Esophagus muscularis mucosa (tissue), 4 donors: ENCODE data around the gene NFKBIL1.

Source experiments
- CTCF ChIP-seq, 3 experiments: fragments of 200-600 bp in 2 of 3; fragments of 450-650 bp in 1 of 3; sonication (generic) in 2 of 3; IDR thresholded peaks; one replicate each; pipeline ENCODE4 v1.5.1; 2017 to 2019; ENCODE audit warnings: antibody characterized with exemption in 3 of 3, mild to moderate bottlenecking in 2 of 3, moderate library complexity in 1 of 3
- EP300 ChIP-seq: sonication (generic); formaldehyde crosslinking; IDR thresholded peaks from one replicate; pipeline ENCODE4 v1.6.1; 2017; ENCODE audit warnings: antibody characterized with exemption
- POLR2A ChIP-seq: fragments of 450-650 bp; IDR thresholded peaks from one replicate; pipeline ENCODE4 v1.6.1; 2017; ENCODE audit warnings: antibody characterized with exemption, moderate library complexity, mild to moderate bottlenecking, low read depth
- POLR2AphosphoS5 ChIP-seq, 2 donors: sonication (generic); formaldehyde crosslinking; IDR thresholded peaks; one replicate each; pipeline ENCODE4 v1.6.1; 2017; ENCODE audit warnings: antibody characterized with exemption in 2 of 2

GRCh38 chr6:31532644-31533454, 14.6 kb upstream of the NFKBIL1 start:
- TF ChIP-seq CTCF (IDR thresholded peaks at IDR 0.05): no peak
- TF ChIP-seq POLR2A: no peak
- no peak for TF ChIP-seq EP300
- TF ChIP-seq POLR2AphosphoS5 (IDR thresholded peaks at IDR 0.05): no peak
